D341Med (cell line): Measurements from ENCODE around the gene SAG.
"Not testable (repeated sequence)": the region's sequence is repeated elsewhere in the genome, so short reads cannot be mapped to it uniquely, and the experiment has no call there.

Source experiments
- DNase-seq: peaks from one replicate; pipeline ENCODE4 v3.0.0; 2012; ENCODE audit warnings: low spot score

The SAG gene

DNA sequence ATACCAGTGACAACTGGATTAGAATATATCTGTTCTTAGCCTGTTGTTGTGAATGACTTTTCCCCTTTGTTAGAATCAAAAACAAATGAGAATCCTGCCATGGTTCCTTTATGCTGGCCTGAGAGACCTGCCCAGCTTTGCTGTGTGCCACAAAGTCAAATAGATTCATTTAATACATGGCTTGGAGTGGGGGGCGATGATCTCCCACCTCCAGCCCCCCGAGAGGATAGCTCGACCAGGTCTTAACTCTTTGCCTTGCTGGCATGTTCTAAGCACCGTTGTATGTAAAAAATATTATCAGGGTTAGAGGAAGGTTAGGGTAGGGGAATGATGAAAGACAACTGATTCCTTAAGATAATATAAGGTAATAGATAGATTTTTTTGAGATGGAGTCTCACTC lies 24.5 kb downstream of the SAG start:
- DNase-seq, result no peak

DNA sequence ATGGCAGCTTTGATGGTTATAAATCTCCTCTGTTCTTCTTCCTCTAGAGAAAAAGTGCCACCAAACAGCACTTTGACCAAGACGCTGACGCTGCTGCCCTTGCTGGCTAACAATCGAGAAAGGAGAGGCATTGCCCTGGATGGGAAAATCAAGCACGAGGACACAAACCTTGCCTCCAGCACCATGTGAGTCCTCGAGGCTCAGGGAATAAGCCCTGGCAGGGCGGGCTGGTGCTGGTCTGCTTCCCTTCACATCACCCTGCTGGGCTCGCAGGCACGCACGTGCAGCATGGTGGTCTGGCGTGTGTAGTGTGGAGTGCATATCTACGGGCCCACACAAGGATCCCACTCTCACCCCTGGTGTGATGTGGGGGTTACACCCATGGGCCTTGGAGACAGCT lies 27.3 kb downstream of the SAG start:
- DNase-seq, result no peak

DNA sequence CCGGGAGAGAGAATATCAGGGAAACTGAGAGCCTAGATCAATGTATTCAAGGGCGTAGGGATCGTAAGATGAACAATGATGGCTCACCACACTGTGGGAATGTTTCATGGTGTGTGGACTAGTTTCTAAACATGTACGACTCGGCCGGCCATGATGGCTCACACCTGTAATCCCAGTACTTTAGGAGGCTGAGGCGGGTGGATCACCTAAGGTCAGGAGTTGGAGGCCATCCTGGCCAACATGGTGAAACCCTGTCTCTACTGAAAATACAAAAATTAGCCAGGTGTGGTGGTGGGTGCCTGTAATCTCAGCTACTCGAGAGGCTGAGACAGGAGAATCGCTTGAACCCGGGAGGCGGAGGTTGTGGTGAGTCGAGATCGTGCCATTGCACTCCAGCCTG lies 28.5 kb downstream of the SAG start:
- DNase-seq, result not testable (repeated sequence)

DNA sequence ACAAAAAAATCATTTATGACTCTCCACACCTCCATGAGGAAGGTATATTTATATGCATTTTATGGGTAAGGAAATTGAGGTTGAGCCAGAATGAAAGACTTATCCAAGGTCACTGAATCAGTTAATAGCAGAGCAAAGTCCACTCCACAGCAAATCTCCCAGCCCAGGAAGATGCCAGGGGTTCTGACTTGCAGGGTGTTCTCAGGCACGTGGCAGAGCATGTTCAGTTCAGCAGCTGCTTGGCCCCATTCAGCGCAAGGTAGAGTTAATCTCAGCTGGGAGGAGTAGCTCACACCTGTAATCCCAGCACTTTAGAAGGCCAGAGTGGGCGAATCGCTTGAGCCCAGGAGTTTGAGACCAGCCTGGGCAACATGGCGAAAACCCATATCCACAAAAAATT lies 28.9 kb downstream of the SAG start:
- no peak for DNase-seq

DNA sequence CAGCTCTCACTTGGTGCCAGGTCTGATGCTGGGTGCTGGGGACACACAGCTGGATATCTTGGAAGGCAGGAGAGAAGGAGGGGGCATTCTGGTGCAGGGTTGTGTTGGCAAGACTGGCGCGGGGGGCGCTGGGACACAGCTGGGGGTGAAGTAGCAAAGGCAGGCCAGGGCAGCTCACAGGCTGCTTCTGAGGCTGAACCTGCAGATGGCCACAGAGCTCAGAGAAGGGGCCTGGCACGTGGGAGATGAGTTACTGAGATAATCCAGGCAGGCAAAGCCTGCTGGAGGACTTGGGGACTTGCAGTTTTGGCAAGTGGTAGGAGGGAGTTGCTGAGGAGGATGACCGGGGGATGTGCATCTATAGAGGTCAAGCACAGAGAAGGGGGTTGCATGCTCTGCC lies 30.4 kb downstream of the SAG start:
- DNase-seq, result no peak

DNA sequence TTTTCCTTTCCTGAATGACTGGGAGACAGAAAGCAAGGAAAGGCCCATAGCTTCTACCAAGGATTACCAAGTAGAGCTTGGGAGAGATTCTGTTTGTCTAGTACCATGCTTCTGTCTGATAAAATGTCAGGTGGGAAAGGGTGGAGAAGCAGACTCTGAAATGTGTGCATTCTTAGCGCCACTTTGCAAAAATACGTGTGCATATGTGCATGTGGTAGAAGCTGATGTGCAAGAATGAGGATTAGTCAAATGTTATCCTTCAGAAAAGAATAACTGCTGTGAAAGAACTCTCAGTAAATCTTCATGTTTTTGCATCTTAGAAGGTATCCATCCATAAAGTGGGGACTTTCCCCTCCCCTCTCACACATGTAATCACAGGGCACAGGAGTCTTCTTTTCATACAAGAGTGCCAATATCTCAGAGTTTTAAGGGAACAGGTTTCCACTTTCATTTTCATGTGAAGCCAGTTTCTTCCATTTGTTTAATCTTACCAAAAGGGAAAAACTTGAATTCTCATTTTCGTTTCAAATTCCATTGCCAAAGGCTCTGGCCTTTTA lies 31.3 kb downstream of the SAG start:
- DNase-seq, result no peak

DNA sequence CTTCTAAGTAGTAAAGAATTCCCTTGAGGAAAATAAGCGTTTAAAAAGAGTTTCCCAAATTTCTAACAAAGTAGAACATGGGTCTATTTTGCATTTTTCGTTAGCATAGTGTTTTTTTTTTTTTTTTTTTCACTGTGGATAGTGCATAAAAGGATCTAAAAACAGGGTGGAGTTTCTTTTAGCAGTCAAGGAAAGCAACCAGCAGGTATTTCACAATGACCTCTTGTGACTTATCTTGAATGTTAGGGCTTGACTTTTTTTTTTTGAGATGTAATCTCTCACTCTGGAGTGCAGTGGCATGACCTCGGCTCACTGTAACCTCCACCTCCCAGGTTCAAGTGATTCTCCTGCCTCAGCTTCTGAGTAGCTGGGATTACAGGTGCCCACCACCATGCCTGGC lies 31.8 kb downstream of the SAG start:
- DNase-seq, result no peak

DNA sequence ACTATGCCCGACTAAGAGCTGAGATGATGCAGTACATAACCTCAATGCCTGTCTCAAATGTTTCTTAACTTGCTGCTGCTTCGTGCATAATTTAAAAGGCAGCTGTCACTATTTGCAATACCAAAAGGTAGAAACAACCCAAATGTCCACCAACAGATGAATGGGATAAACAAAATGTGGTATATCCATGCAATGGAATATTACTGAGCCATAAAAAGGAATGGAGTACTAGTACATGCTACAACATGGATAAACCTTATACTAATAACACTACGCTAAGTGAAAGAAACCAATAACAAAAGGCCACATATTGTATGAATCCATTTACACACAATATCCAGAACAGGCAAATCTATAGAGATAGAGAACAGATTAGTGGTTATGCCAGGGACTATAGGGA lies 33.7 kb downstream of the SAG start:
- no peak for DNase-seq

DNA sequence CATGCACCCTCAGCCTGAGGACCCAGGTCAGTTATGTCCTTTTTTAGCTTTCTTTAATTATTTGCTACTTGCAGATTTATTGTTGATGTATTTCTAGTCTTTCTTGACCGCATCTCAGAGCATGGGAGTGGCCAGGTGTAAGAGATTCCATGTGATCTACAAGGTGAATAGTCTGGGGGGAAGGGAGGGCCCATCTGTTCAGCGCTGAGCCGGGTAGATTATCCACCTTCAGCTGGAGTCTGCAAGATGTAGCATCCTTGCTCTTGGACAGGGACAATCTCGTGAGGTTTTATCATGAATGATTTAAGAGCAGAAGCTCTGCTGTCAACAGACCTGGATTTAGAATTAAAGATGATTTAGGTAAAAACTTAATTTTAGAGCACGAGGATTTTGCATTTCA lies 34.7 kb downstream of the SAG start:
- DNase-seq, result peak; percentile 50

DNA sequence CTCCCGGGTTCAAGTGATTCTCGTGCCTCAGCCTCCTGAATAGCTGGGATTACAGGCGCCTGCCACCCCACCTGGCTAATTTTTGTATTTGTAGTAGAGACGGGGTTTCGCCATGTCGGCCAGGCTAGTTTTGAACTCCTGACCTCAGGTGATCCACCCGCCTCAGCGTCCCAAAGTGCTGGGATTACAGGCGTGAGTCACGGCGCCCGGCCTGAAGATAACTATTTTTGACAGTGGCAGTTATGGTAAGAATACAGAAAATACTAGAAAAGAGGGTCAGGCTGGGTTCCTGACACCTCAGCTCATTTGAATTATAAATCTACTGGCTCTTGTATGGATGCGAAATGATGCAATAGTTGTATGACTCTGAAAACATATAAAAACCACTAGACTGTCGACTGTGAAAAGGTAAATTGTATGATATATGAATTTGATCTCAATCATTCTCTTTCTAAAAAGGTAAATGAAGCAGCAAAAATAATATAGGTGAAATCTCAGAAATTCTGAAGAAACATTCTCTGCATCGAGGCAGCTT lies 35.6 kb downstream of the SAG start:
- DNase-seq, result no peak

DNA sequence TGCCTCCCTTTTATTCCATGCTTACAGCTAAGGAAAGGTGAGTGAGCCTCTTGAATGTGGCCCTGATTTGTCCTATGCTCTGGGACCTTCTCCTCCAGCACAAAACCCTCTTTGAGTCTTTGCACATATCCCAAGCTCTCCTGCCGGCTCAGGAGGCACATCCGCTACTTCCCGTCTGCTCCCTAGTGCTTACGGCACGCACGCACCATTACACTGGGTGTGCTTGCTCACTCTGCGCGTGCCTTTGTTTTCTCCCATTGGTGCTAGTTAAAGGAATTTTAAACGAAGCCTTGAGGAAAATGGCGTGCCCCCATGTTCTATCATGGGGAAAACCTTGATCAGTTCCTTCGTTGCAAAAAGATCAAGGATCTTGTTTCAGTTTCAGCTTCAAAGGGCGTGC lies 38.8 kb downstream of the SAG start:
- no peak for DNase-seq

DNA sequence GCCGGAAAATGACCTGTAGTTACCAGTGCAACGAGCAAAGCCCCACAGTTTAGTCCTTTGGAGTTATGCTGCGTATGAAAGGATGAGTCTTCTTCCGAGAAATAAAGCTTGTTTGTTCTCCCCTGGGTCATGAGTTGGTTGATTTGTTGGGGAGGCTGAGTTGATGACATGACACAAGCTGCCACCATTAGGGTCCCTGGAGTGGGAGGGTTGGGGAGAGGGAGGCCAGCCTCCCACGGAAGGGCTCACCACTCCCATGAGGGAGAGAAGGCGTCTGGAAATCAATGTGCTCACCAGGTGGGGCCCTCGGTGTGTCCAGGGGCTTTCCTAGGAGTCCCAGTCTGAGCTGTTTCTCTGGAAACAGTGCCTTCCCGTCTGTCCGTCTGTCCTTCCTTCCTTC lies 39.3 kb downstream of the SAG start:
- no peak for DNase-seq

DNA sequence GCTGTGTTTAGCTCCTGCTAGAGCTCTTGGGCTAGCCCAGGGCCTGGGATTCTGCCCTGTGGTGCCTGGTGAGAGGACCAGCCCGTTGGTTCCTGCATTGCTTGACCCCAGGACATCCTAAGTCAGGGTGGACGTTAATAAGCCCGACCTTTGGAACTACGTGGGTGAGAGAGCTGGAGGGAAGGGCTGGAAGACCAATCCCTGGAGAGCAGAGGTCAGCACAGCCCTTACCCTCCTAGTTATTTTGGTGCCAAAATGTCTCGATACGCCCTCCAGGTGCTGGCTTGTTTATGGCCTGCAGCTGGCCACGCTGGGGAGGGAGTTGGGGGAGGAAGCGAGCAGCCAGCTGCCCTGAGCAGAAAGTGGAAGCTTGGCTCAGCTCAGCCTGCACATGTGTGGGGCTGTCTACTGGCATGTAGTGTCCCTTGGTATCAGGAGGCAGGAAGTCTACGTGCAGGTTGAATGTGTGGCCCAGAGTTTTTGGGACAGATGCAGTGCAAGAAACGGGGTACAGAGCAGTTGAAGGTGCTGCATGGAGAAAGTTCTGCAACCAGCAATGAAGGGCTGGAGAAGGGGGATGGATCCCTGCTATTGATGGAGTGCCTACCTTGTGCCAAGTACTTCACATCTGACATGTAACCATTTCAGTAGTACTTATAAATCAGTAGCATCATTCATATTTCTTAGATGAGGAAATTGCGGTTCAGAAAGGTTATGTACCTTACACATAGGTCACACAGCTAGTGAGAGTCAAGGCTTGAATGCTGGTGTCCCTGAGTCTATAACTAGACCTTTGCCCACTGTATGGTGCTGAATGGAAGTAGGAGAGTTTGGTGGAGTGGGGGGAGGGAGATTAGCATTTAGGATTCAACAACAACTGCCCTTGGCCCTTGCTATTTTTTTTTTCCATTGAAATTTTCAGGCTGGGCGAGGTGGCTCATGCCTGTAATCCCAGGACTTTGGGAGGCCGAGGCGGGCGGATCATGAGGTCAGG lies 41.7 kb downstream of the SAG start:
- no peak for DNase-seq

DNA sequence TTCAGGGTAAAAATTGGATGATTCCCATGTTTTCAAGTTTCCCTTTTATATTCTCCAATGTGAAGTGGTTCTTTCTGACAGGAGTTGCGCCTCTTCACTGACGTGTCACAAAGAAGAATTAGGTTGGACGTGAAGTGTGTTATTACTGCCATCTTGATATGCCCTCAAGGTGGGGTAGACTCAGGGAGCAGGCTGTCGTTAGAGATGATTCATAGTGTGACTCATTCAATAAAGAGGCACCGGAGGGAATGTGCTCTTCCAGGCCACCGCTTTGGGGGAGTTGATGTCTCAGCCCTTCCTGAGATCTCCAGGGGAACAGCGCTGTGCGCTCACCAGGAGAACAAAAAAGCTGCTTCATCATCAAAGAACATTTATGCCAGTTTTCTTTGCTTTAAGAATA lies 43.1 kb downstream of the SAG start:
- DNase-seq, result no peak

DNA sequence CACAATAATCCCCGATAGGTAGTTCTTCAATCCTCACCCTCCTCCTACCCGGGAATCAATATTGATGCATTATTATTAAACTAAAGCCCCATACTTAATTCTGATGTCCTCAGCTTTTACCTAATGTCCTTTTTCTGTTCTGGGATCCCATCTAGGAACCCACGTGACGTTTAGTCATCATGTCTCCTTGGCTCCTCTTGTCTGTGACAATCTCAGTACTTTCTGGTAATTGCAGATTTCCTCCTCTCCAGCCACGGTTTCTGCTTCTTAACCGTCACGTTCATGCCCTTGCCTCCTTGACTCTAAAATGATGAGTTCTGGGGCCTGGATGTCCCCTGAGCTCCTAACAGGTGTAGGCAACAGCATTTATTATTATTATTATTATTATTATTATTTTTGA lies 43.8 kb downstream of the SAG start:
- no peak for DNase-seq

DNA sequence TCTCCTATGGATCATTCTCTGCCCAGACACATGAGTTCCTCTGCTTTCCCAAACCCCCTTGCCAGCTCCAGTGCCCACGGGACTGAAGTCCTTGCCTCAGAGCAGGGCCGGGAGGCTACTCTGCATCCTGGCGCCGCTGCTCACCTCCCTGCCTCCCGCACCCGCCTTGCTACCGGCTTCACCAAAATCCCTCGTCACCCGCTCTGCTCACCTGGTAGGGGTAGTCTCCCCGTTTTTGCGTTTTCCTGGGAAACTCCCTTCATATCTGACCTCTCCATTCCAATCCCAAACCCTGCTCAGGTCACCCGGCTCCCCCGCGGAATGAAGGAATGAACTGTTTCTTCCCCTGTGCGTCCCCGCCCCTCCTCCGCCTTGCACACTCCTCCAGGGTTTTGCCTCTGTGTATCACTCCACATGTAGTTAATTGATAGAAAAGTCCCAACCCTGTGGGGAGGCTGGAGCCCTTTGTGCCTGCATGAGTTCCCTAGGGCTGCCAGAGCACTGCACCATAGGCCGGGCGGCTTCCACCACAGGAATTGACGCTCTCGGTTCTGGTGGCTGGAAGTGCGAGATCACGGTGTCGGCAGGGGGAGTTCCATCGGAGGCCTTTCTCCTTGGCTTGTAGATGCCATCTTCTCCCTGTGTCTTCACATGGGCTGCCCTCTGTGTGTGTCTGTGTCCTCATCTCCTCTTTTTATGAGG lies 44.7 kb downstream of the SAG start:
- DNase-seq, result no peak

DNA sequence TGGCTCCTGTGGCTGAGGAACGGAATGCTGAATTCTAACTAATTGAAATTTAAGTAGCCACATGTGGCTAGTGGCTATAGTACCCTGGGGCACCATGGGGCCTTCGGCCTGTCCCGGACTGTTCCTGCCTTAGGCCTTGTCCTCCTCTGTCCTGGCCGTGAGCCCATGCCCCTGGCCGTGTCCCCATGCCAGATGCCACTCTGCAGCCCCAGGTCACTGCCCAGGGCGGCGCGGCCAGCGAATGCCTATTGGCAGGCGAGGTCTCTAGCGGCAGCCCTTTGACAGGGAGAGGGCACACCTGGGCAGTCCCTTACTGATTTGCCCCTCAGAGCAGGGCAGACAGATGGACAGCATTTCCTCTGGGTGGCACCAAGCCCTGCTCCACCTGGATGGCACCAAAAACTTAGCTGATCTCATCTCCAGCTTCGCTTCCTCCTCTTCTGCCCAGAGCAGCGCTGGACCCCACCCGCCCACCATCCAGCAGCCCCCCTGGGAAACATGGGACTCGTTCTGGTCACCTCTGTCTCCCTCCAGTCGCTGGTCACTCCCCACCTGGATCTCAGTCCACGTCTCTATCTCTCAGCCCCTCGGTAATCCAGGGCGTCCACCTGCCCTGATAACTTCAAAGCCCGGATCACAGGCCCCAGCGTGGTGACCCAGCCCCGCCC lies 45.6 kb downstream of the SAG start:
- no peak for DNase-seq

DNA sequence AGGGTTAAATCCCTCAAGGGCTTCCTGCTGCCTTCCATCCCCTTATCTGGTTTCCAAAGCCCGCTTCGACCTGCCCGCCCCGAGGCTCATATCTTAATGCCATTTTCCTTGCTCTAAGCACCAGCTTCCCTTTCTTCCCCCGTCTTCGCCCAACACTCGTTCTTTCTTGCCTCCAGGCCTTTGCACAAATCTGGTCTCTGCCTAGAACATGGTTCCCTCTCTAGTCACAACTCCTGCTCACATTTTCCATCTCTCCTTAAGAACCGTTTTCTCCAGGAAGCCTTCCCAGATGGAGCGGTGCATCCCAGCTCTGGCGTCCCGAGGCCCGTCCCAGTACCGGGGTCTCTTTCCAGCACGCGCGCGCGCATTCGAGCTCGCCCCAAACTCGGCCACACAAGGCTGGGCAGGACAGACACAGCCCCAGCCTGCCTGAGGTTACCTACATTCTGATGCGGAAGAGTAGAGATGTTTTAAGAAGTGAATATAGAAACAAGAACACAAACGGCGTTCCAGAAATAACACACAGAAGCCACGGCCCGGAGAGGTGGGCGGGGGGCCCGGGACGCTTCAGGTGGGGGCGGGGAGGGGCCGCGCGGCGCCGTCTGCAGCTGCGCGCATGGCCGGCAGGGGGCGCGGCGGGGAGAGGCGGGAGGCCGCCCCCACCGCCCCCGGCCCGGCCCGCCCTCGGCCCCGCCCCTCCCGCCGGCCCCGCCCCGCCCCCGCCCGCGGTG lies 46.3 kb downstream of the SAG start, which contains the start of gene DGKD:
DGKD (plus strand) TSS at position 726 of the 731 bp plus-strand sequence. CDS start 25 bp downstream, outside the sequence.
- DNase-seq, result peak; percentile 98

DNA sequence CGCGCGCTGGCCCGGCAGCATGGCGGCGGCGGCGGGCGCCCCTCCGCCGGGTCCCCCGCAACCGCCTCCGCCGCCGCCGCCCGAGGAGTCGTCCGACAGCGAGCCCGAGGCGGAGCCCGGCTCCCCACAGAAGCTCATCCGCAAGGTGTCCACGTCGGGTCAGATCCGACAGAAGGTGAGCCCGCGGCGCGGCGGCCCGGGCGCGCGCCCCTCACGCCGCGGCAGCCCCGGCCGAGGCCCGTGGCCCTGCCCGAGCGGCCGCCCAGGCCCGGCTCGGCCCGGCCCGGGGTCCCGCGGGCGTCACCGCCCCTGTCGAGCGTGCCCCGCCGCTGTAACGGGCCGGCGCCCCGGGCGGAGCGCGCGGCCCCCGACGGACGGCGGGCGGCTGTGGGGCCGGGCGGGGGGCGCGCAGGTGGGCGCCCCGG lies 46.9 kb downstream of the SAG start:
- DNase-seq, result no peak

DNA sequence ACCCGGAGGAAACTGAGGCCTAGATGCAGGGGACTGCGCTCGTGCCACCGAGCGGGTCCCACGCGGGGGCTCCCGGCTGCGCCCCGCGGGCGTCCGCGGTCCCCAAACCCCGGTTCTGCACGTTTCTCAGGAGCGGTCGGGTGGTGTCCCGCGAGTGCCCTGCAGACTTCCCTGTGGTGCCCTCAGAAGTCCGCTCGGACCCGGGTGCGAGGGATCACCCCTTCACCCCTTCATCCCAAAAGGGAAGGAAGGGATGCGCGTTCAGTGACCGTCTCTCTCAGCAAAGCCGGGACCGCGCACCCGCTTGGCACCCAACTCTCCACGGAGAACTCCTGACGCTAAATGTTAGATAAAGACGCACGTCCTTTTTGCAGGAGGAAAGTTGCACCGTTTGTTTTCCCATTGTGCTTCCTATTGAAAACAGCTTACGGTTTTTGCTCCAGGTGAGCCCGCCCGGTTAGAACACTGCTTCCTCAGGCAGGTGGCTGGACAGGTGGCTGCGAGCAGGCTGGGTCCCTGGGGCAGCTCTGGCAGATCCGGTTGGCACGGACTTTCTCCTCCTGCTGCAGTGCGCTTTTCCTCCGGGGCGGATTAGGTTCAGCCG lies 47.5 kb downstream of the SAG start:
- DNase-seq, result peak; percentile 68

DNA sequence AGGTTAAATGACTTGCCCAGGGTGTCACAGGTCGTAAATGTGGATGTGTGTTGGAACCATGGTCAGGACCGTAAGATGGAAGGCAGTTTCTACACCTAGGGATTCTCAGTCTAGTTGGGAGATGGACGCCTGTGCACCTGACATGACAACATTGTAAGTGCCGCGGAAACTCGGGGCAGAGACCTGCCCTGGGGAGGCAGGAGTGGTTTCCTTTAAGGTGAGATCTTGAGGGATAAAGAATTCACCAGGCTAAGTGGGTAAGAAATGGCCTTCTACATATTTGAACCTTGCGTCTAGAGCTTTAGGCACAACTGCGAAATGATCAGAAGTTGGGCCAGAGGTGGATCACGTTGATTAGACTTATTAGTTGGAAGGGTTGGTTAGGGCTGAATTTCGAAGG lies 48.3 kb downstream of the SAG start:
- no peak for DNase-seq
